Esophagus squamous epithelium (tissue), 4 donors: Measurements from ENCODE around the gene ZNF484.

Experiments used
- CTCF ChIP-seq, 6 experiments: fragments of 450-650 bp in 4 of 6; fragments of 200-600 bp in 2 of 6; sonication (generic) in 2 of 6; IDR thresholded peaks; one replicate each; pipeline ENCODE4 v1.5.1; 2016 to 2019; ENCODE audit warnings: antibody characterized with exemption in 6 of 6, mild to moderate bottlenecking in 4 of 6, moderate library complexity in 4 of 6
- POLR2A ChIP-seq, 4 donors: fragments of 450-650 bp; IDR thresholded peaks; one replicate each; pipeline ENCODE4 v1.6.1; 2017; ENCODE audit warnings: antibody characterized with exemption in 4 of 4, mild to moderate bottlenecking in 4 of 4, moderate library complexity in 3 of 4

GRCh38 chr9:92795598-92796336 is 82.1 kb downstream of the ZNF484 start:
- no peak for TF ChIP-seq CTCF (IDR thresholded peaks at IDR 0.05)
- TF ChIP-seq POLR2A (IDR thresholded peaks at IDR 0.05): no peak
